Endothelial cell of umbilical vein (primary cell): ENCODE data around the gene CAPZA2. TPM values are rescaled to one million over a fixed set of nuclear protein-coding genes. Genes with fewer than 3 reads are reported as not detected.

Source experiments
- BruUV-seq: library from RNA; stranded (reverse); fragments of 400-500 nt; replicated peaks from 2 replicates; lab custom pipeline; 2021; lab: Mats Ljungman, UMichigan
- CTCF ChIA-PET: fragments of 300-600, 350-600 bp; sonication (Branson Sonifier 250); formaldehyde crosslinking; loops from one replicate; lab custom pipeline; 2021; ENCODE audit warnings: antibody characterized with exemption, inconsistent platforms; lab: Charles Lee
- POLR2A ChIA-PET: fragments of 300-600, 350-600 bp; sonication (Branson Sonifier 250); formaldehyde crosslinking; loops from one replicate; lab custom pipeline; 2021; ENCODE audit warnings: antibody characterized with exemption, inconsistent platforms; lab: Charles Lee
- DNase-seq: peaks from one replicate; pipeline ENCODE4 v3.0.0-alpha.2; 2011; ENCODE audit warnings: low read depth, low spot score
- FAIRE-seq: peaks from 2 replicates; lab custom pipeline; 2011; peaks lifted over from hg19 to GRCh38; lab: Jason Lieb, UNC
- H2AFZ ChIP-seq: 2 replicates; pipeline ENCODE4 v1.6.0; 2012; ENCODE audit warnings: low read depth, low read length, control low read depth, inconsistent platforms
- H3K27ac ChIP-seq: 2 replicates; pipeline ENCODE4 v1.5.1; 2011; ENCODE audit warnings: low read depth, mild to moderate bottlenecking, control low read depth, low read length, moderate library complexity; ENCODE audit not compliant: insufficient read depth
- H3K27me3 ChIP-seq, 2 experiments: 2 replicates each; pipeline versions ENCODE4 v1.6.0 to v1.6.1; 2011; ENCODE audit warnings: low read length in 2 of 2, mixed read lengths in 1 of 2; ENCODE audit not compliant: control insufficient read depth in 2 of 2, insufficient read depth in 2 of 2
- H3K36me3 ChIP-seq, 2 experiments: 2 replicates in 1 of 2; 3 replicates in 1 of 2; pipeline ENCODE4 v1.5.1; 2011; ENCODE audit warnings: low read length in 2 of 2, mild to moderate bottlenecking in 1 of 2, moderate library complexity in 1 of 2; ENCODE audit not compliant: control insufficient read depth in 2 of 2, insufficient read depth in 2 of 2; ENCODE audit errors: extremely low read depth in 1 of 2
- H3K4me1 ChIP-seq: 3 replicates; pipeline ENCODE4 v1.5.1; 2011; ENCODE audit warnings: mild to moderate bottlenecking, low read length; ENCODE audit not compliant: control insufficient read depth, insufficient read depth; ENCODE audit errors: extremely low read depth
- H3K4me2 ChIP-seq: 2 replicates; pipeline ENCODE4 v1.6.1; 2011; ENCODE audit warnings: low read length, control low read depth, mixed read lengths; ENCODE audit not compliant: insufficient read depth
- H3K4me3 ChIP-seq, 3 experiments: fragments of 200-600 bp in 1 of 3; sonication (generic), shearing (Covaris generic) in 1 of 3; replicated peaks in 1 of 3; 2 replicates each; pipeline ENCODE4 v1.5.1; 2011 to 2016; ENCODE audit warnings: control low read depth in 3 of 3, low read length in 3 of 3, mild to moderate bottlenecking in 2 of 3, inconsistent platforms in 1 of 3, low read depth in 1 of 3, moderate library complexity in 1 of 3; ENCODE audit not compliant: insufficient read depth in 1 of 3
- H3K79me2 ChIP-seq: 2 replicates; pipeline ENCODE4 v1.6.0; 2012; ENCODE audit warnings: low read length, inconsistent platforms; ENCODE audit not compliant: control insufficient read depth, insufficient read depth
- H3K9ac ChIP-seq: replicated peaks from 2 replicates; pipeline ENCODE3; 2011; ENCODE audit warnings: low read length, control low read depth; ENCODE audit not compliant: insufficient read depth; ENCODE audit errors: extremely low read depth
- H3K9me1 ChIP-seq: replicated peaks from 3 replicates; pipeline ENCODE4 v1.6.0; 2011; ENCODE audit warnings: mild to moderate bottlenecking, low read length; ENCODE audit not compliant: control insufficient read depth, insufficient read depth; ENCODE audit errors: extremely low read depth
- H3K9me3 ChIP-seq: replicated peaks from 2 replicates; pipeline ENCODE4 v1.5.1; 2012; ENCODE audit warnings: low read length, inconsistent platforms; ENCODE audit not compliant: control insufficient read depth, insufficient read depth
- H4K20me1 ChIP-seq: replicated peaks from 2 replicates; pipeline ENCODE3; 2011; ENCODE audit warnings: mild to moderate bottlenecking, low read length; ENCODE audit not compliant: control insufficient read depth, insufficient read depth; ENCODE audit errors: extremely low read depth
- CTCF ChIP-seq, 2 donors: IDR thresholded peaks; 1 replicate in 1 of 2; 2 replicates in 1 of 2; pipeline ENCODE4 v1.5.1; 2011; ENCODE audit warnings: low read length in 2 of 2, mild to moderate bottlenecking in 2 of 2, moderate library complexity in 2 of 2, control low read depth in 1 of 2, inconsistent platforms in 1 of 2, low read depth in 1 of 2; ENCODE audit not compliant: insufficient read depth in 1 of 2; ENCODE audit errors: extremely low read depth in 1 of 2
- EZH2 ChIP-seq: IDR thresholded peaks from 2 replicates; pipeline ENCODE4 v1.6.1; 2012; ENCODE audit warnings: borderline replicate concordance, low read depth, mild to moderate bottlenecking, moderate library complexity, low read length, inconsistent platforms; ENCODE audit not compliant: severe bottlenecking
- FOS ChIP-seq: IDR thresholded peaks from 2 replicates; pipeline ENCODE4 v1.6.1; 2011; ENCODE audit warnings: mild to moderate bottlenecking, low read length, moderate library complexity, borderline replicate concordance; ENCODE audit not compliant: insufficient read depth
- GATA2 ChIP-seq: IDR thresholded peaks from 2 replicates; pipeline ENCODE4 v1.7.0; 2011; ENCODE audit warnings: low read depth, mild to moderate bottlenecking, moderate library complexity, mixed read lengths, low read length; ENCODE audit not compliant: insufficient read length, insufficient read depth
- JUN ChIP-seq: IDR thresholded peaks from 2 replicates; pipeline ENCODE4 v1.6.1; 2011; ENCODE audit warnings: borderline replicate concordance, low read depth; ENCODE audit not compliant: insufficient read length, insufficient read depth
- MAX ChIP-seq: IDR thresholded peaks from 2 replicates; pipeline ENCODE4 v1.6.1; 2011; ENCODE audit not compliant: insufficient read depth, insufficient read length
- MYC ChIP-seq: IDR thresholded peaks from one replicate; pipeline ENCODE4 v1.6.1; 2011; ENCODE audit warnings: mild to moderate bottlenecking, low read depth, low read length
- POLR2A ChIP-seq: IDR thresholded peaks from 2 replicates; pipeline ENCODE4 v1.6.1; 2012; ENCODE audit warnings: low read depth, mild to moderate bottlenecking, control low read depth, low read length
- POLR2AphosphoS5 ChIP-seq: IDR thresholded peaks from 2 replicates; pipeline ENCODE4 v1.6.1; 2012; ENCODE audit warnings: low read depth, mild to moderate bottlenecking, control low read depth, low read length, moderate library complexity; ENCODE audit not compliant: insufficient read depth
- dilution Hi-C: fragments of 300-500 bp; cut with MboI; formaldehyde crosslinking; loops from one replicate; pipeline ENCODE4 v1.15.0; 2019; ENCODE audit warnings: low sequenced_read_pairs; ENCODE audit not compliant: extremely low pct_ligation_motif_present
- intact Hi-C: fragments of 100-400 bp; cut with micrococcal nuclease; formaldehyde crosslinking; loops from one replicate; pipeline ENCODE4 v1.10.0; 2022
- polyA plus RNA-seq, 4 experiments: library from polyadenylated mRNA; depleted of rRNA in 3 of 4; stranded (reverse) in 3 of 4; unstranded in 1 of 4; fragments of >200 nt; gene quantifications; 2 replicates each; pipeline versions ENCODE4 v1.2.1 to v1.2.3, GENCODE V29; 2011 to 2012; ENCODE audit warnings: missing spikeins in 1 of 4
- total RNA-seq: library from RNA; stranded (reverse); gene quantifications from 2 replicates; pipeline ENCODE4 v1.2.3, GENCODE V29; 2021

Gene CAPZA2
- total and polyA plus RNA-seq, 2 donors (not counting 3 experiments of a cell fraction or from before 2014, with no cell fraction given) = 48.1 to 347 TPM

DNA sequence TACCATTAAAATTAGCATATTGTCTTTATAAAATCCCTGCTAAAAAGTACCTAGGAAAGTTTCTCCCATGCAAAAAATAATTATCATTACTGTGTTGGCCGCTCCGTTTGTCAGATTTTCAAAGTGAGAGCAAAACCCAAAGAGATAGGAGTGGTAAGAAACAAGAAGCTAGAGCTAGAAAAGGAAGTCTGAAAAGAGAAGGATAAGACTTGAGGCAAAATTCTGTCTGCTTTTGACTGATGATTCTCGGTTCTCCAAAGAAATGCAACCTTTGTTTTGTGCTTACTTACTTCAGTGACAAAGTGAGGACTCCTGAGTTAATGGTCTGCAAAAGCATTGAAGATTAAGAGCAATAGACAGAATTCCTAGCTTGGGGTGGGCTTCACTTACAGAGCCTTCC, 33.3 kb upstream of the CAPZA2 start:
- FAIRE-seq (no peak), DNase-seq (no peak)
- Histone ChIP-seq H3K9ac (no peak overlapping the region), H2AFZ (no peak overlapping the region), H3K4me1 (no peaks in the 10 kb centered on the region), H3K9me1 (no peaks in the 10 kb centered on the region), H3K27me3 (no peaks in the 10 kb centered on the region), H3K4me2 (no peak overlapping the region), H3K9me3 (no peaks in the 10 kb centered on the region), H3K4me3 (no peak overlapping the region), H3K36me3 (no peaks in the 10 kb centered on the region), H3K27ac (no peak overlapping the region), H4K20me1 (no peaks in the 10 kb centered on the region), H3K79me2 (no peaks in the 10 kb centered on the region)
- ChIA-PET POLR2A (no interaction called here), CTCF (interaction anchor here (0.7 kb wide), 1 partner anchor 63 kb away, joined by 3 read pairs; no protein-coding TSS in a partner anchor)
- dilution Hi-C loops = no loop called here
- TF ChIP-seq MYC (no peak), POLR2A (no peak), MAX (no peak), CTCF (IDR thresholded peaks at IDR 0.05; ENCODE audit: extremely low read depth in 1 of 2, insufficient read depth in 1 of 2, low read depth in 1 of 2, low read length in 2 of 2) (no peak), FOS (no peak), JUN (no peak), POLR2AphosphoS5 (no peak), EZH2 (no peak), GATA2 (no peak)
- intact Hi-C loops = no loop called here
- no TSS peak for BruUV-seq
